Lower leg skin (tissue), 3 donors: ENCODE data around the gene TRIM65.

Experiments
- POLR2A ChIP-seq, 2 donors: fragments of 450-650 bp; IDR thresholded peaks; one replicate each; pipeline ENCODE4 v1.6.1; 2016 to 2017; ENCODE audit warnings: antibody characterized with exemption in 2 of 2, mild to moderate bottlenecking in 1 of 2, moderate library complexity in 1 of 2
- TF ChIP-seq, protein P1 (sequence below), 3 donors: fragments of 450-650 bp; IDR thresholded peaks; one replicate each; pipeline ENCODE4 v1.5.1; 2016; ENCODE audit warnings: antibody characterized with exemption in 3 of 3, mild to moderate bottlenecking in 3 of 3, moderate library complexity in 2 of 3

DNA sequence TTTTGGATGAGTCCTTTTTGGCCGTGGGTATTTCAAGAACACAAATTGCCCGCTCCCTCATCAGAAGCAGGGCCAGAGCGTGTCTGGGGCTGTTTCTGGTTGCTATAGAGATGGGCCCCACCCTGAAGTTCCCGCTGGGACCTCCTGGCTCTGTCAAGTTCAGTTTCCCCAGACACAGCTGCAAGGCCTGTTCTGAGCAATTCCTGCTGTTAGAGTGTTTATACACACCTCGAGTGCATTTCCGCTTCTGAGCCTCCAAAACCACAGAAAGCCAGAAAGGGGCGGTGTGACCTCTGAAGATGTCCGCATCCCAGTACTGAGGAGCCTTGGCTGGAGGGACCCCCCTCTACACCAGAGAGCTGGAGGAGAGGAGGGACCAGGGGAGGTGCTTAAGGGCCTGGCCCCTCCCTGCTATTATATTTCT is 32.3 kb downstream of the TRIM65 start:
- TF ChIP-seq, protein P1, sequence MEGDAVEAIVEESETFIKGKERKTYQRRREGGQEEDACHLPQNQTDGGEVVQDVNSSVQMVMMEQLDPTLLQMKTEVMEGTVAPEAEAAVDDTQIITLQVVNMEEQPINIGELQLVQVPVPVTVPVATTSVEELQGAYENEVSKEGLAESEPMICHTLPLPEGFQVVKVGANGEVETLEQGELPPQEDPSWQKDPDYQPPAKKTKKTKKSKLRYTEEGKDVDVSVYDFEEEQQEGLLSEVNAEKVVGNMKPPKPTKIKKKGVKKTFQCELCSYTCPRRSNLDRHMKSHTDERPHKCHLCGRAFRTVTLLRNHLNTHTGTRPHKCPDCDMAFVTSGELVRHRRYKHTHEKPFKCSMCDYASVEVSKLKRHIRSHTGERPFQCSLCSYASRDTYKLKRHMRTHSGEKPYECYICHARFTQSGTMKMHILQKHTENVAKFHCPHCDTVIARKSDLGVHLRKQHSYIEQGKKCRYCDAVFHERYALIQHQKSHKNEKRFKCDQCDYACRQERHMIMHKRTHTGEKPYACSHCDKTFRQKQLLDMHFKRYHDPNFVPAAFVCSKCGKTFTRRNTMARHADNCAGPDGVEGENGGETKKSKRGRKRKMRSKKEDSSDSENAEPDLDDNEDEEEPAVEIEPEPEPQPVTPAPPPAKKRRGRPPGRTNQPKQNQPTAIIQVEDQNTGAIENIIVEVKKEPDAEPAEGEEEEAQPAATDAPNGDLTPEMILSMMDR (IDR thresholded peaks at IDR 0.05), result no peak
- TF ChIP-seq POLR2A (IDR thresholded peaks at IDR 0.05), result no peak
